Natural killer cell (primary cell): ENCODE results near the gene MPRIP. TPM values are rescaled to one million over a fixed set of nuclear protein-coding genes. Genes with fewer than 3 reads are reported as not detected.
"Not testable (repeated sequence)": the region's sequence is repeated elsewhere in the genome, so short reads cannot be mapped to it uniquely, and the experiment has no call there.

ENCODE experiments used
- ATAC-seq, 3 donors: fragments of 150-1000 bp in 2 of 3; fragments of 200-7000 bp in 1 of 3; cut with Tn5 transposase; 1 replicate in 1 of 3; 2 replicates in 2 of 3; pipeline ENCODE4 v1.10.0; 2021; ENCODE audit warnings: mild to moderate bottlenecking in 2 of 3, moderate library complexity in 2 of 3
- DNase-seq, 2 donors: peaks; one replicate each; pipeline versions ENCODE4 v3.0.0 to v3.0.0-alpha.2; 2013 to 2021; ENCODE audit warnings: mixed read lengths in 1 of 2
- H3K27ac ChIP-seq: one replicate; pipeline ENCODE4 v1.5.1; 2013; ENCODE audit warnings: mild to moderate bottlenecking, low read length
- H3K27me3 ChIP-seq: one replicate; pipeline ENCODE4 v1.6.1; 2013; ENCODE audit warnings: low read length; ENCODE audit not compliant: control insufficient read depth, insufficient read depth
- H3K36me3 ChIP-seq: one replicate; pipeline ENCODE4 v1.6.1; 2013; ENCODE audit warnings: low read length; ENCODE audit not compliant: control insufficient read depth, insufficient read depth
- H3K4me1 ChIP-seq: one replicate; pipeline ENCODE4 v1.6.1; 2013; ENCODE audit warnings: low read length; ENCODE audit not compliant: control insufficient read depth, insufficient read depth
- H3K4me3 ChIP-seq: one replicate; pipeline ENCODE4 v1.5.1; 2013; ENCODE audit warnings: low read length
- H3K9me3 ChIP-seq: one replicate; pipeline ENCODE4 v1.6.1; 2013; ENCODE audit warnings: low read length; ENCODE audit not compliant: control insufficient read depth, insufficient read depth
- H3K27ac Mint-ChIP-seq, 2 donors: one replicate each; pipeline ENCODE4 v1.8.0; 2022; ENCODE audit warnings: mild to moderate bottlenecking in 2 of 2, mixed read lengths in 2 of 2, moderate library complexity in 1 of 2
- H3K27me3 Mint-ChIP-seq, 2 donors: one replicate each; pipeline ENCODE4 v1.8.0; 2022; ENCODE audit warnings: low read depth in 2 of 2, mixed read lengths in 2 of 2
- H3K36me3 Mint-ChIP-seq: one replicate; pipeline ENCODE4 v1.8.0; 2022; ENCODE audit warnings: mixed read lengths
- H3K4me1 Mint-ChIP-seq, 2 donors: one replicate each; pipeline ENCODE4 v1.8.0; 2022; ENCODE audit warnings: mixed read lengths in 2 of 2
- H3K4me3 Mint-ChIP-seq: one replicate; pipeline ENCODE4 v1.8.0; 2022; ENCODE audit warnings: mild to moderate bottlenecking, moderate library complexity, mixed read lengths
- H3K9me3 Mint-ChIP-seq, 2 donors: one replicate each; pipeline ENCODE4 v1.8.0; 2022; ENCODE audit warnings: mixed read lengths in 2 of 2
- WGBS: methylation state at CpG from one replicate; pipeline ENCODE4 v1.1.7; 2013; ENCODE audit warnings: missing lambda C conversion rate; ENCODE audit not compliant: insufficient coverage; 5-methylcytosine and 5-hydroxymethylcytosine counted together
- intact Hi-C: fragments of 100-400 bp; cut with micrococcal nuclease; formaldehyde crosslinking; loops from one replicate; pipeline ENCODE4 v1.14.2; 2022
- total RNA-seq, 4 donors: library from RNA; stranded (reverse); fragments of 120-200 nt in 1 of 4; gene quantifications; one replicate each; pipeline versions ENCODE4 v1.2.3 to v1.2.4, GENCODE V29; 2013 to 2022
- TF ChIP-seq, protein P1 (sequence below): fragments of 200-600 bp; IDR thresholded peaks from one replicate; pipeline ENCODE4 v1.8.0; 2022; ENCODE audit warnings: antibody characterized with exemption

Gene MPRIP
- total RNA-seq, 3 donors from 2014 or later (not counting 1 experiment from before 2014, with no cell fraction given), result 225 to 272 (median 229) TPM

GRCh38 chr17:17015230-17015629 is 27.0 kb upstream of the MPRIP start:
- Mint-ChIP-seq H3K27me3 (no peaks in the 10 kb centered on the region), H3K27ac (no peak overlapping the region), H3K9me3 (no peaks in the 10 kb centered on the region), H3K4me1 (peaks cover 5 to 15% of the 10 kb centered on the region in 2 donors), H3K4me3 (no peak overlapping the region), H3K36me3 (no peaks in the 10 kb centered on the region)
- Histone ChIP-seq H3K27me3 (no peaks in the 10 kb centered on the region), H3K9me3 (no peaks in the 10 kb centered on the region), H3K27ac (no peak overlapping the region), H3K4me3 (no peak overlapping the region), H3K36me3 (no peaks in the 10 kb centered on the region), H3K4me1 (peaks cover 4% of the 10 kb centered on the region)
- WGBS, result 84% methylated on average over 6 of the region's 6 CpGs
- TF ChIP-seq, protein P1, sequence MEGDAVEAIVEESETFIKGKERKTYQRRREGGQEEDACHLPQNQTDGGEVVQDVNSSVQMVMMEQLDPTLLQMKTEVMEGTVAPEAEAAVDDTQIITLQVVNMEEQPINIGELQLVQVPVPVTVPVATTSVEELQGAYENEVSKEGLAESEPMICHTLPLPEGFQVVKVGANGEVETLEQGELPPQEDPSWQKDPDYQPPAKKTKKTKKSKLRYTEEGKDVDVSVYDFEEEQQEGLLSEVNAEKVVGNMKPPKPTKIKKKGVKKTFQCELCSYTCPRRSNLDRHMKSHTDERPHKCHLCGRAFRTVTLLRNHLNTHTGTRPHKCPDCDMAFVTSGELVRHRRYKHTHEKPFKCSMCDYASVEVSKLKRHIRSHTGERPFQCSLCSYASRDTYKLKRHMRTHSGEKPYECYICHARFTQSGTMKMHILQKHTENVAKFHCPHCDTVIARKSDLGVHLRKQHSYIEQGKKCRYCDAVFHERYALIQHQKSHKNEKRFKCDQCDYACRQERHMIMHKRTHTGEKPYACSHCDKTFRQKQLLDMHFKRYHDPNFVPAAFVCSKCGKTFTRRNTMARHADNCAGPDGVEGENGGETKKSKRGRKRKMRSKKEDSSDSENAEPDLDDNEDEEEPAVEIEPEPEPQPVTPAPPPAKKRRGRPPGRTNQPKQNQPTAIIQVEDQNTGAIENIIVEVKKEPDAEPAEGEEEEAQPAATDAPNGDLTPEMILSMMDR, result no peak
- no peak for DNase-seq
- ATAC-seq, result no peak
- intact Hi-C loops, result no loop called here

DNA sequence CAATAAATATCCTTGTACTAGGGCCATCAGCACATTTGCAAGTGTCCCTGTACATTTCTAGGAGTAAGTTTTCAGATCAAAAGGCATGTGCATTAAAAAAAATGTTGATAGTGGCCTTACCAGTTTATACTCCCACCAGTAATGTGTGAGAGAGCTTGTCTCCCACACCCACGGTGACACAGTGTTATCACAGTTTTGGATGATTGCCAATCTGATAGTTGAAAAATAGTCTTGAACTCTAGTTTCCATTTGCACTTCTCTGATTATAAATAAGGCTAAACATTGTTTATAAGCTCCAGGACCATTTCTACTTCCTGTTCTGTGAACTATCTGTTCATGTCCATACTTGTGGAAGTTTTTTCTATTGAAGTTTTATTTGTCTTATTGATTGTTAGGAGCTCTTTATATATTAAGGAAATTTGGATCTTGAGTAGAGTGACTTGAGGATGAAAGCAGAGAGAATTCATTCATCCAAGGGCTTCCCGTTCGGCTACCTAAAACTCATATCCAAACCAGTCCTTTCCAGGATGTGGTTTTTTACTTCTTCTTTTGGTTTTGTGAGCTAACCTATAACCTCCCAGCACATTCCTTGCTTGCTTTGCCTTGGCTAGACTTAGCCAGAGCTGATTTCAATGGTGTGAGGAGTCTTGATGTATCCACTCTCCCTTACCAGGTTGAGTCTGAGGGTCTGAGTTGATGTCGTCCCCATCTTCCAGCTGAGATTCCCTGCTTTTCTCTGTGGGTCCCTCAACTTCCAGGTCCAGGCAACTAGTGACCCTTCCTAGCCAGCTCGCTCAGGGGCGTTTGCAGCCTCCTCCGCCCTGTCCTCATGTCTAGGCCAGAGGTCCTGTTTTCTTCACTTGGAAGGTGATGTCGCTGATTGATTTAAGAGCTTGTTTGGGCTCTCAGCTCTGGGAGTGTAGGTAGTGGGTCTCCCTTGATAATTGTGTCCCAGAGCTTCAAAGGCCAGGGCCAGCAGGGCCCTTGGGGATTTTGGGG is 25.8 kb upstream of the MPRIP start:
- peak in 1 of 2 donors; percentile 53 for DNase-seq
- H3K4me3 ChIP-seq, H3K9me3 Mint-ChIP-seq, H3K4me1 ChIP-seq, H3K9me3 ChIP-seq, H3K4me3 Mint-ChIP-seq, H3K27me3 ChIP-seq, H3K27ac Mint-ChIP-seq, H3K27ac ChIP-seq, H3K36me3 Mint-ChIP-seq, H3K27me3 Mint-ChIP-seq, intact Hi-C loops, H3K36me3 ChIP-seq, ATAC-seq: not testable (repeated sequence)
- H3K4me1 Mint-ChIP-seq, result peaks cover 5 to 15% of the 10 kb centered on the region in 2 donors
- 97% methylated on average over 5 of the region's 8 CpGs for WGBS

GRCh38 chr17:17017343-17018014 is 24.8 kb upstream of the MPRIP start:
- H3K9me3 ChIP-seq, result no peaks in the 10 kb centered on the region
- no peaks in the 10 kb centered on the region for H3K36me3 Mint-ChIP-seq
- intact Hi-C loops, result no loop called here
- no peaks in the 10 kb centered on the region for H3K27me3 ChIP-seq
- no peak for DNase-seq
- H3K4me1 ChIP-seq, result peaks cover 4% of the 10 kb centered on the region
- H3K36me3 ChIP-seq, result no peaks in the 10 kb centered on the region
- no peaks in the 10 kb centered on the region for H3K27me3 Mint-ChIP-seq
- H3K27ac Mint-ChIP-seq, result no peak overlapping the region
- 90% methylated on average over 6 of the region's 8 CpGs for WGBS
- H3K4me3 ChIP-seq, result no peak overlapping the region
- no peak for ATAC-seq
- H3K9me3 Mint-ChIP-seq, result no peaks in the 10 kb centered on the region
- peaks cover 5 to 15% of the 10 kb centered on the region in 2 donors for H3K4me1 Mint-ChIP-seq
- H3K4me3 Mint-ChIP-seq, result no peak overlapping the region
- TF ChIP-seq, protein P1, result no peak
- no peak overlapping the region for H3K27ac ChIP-seq

DNA sequence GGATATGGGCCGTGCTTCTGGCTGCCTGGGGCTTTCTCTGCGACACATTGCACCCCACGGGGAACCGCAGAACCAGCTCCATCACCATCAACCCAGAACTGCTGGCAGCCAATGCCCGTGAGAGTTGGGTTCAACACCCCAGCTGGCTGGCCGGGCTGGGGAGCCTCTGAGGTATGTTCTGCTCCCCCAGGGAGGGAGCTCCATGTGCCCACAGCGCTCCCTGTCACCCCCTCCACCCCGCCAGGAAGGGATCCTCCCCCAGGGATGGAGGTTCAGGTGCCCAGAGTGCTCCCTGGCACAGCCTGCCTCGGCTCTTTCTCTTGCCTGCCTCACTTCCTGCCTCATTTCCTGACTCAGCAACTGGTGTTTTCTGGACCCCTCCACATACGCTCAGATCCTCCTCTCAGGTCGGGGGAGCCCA is 24.2 kb upstream of the MPRIP start:
- Mint-ChIP-seq H3K27me3 (no peaks in the 10 kb centered on the region), H3K9me3 (no peaks in the 10 kb centered on the region), H3K4me3 (no peak overlapping the region), H3K36me3 (no peaks in the 10 kb centered on the region), H3K27ac (peak overlapping the region in 1 of 2 donors; percentile 66), H3K4me1 (peaks cover 5 to 15% of the 10 kb centered on the region in 2 donors)
- Histone ChIP-seq H3K27ac (no peak overlapping the region), H3K36me3 (no peaks in the 10 kb centered on the region), H3K27me3 (no peaks in the 10 kb centered on the region), H3K9me3 (no peaks in the 10 kb centered on the region), H3K4me3 (no peak overlapping the region), H3K4me1 (peaks cover 4% of the 10 kb centered on the region)
- 50% methylated on average over 11 of the region's 11 CpGs for WGBS
- TF ChIP-seq, protein P1, result no peak
- no peak for ATAC-seq
- intact Hi-C loops, result no loop called here
- no peak for DNase-seq
